A673 (cell line): ENCODE results near the gene BCL3.
"Not testable (repeated sequence)": the region's sequence is repeated elsewhere in the genome, so short reads cannot be mapped to it uniquely, and the experiment has no call there.

ENCODE experiments used
- EZH2 ChIP-seq: fragments of 200-600 bp; sonication (generic); IDR thresholded peaks from 2 replicates; pipeline ENCODE4 v1.6.1; 2017; ENCODE audit warnings: borderline replicate concordance, low read depth, mild to moderate bottlenecking, mixed read lengths, antibody characterized with exemption, low read length; ENCODE audit not compliant: poor library complexity, severe bottlenecking
- TF ChIP-seq, protein P1 (sequence below): fragments of 300-800, 200-600 bp; sonication (generic); conservative IDR thresholded peaks from 2 replicates; pipeline ENCODE4 v1.5.1; 2017; ENCODE audit warnings: low read depth, mild to moderate bottlenecking, antibody characterized with exemption, low read length, moderate library complexity, mixed read lengths

DNA sequence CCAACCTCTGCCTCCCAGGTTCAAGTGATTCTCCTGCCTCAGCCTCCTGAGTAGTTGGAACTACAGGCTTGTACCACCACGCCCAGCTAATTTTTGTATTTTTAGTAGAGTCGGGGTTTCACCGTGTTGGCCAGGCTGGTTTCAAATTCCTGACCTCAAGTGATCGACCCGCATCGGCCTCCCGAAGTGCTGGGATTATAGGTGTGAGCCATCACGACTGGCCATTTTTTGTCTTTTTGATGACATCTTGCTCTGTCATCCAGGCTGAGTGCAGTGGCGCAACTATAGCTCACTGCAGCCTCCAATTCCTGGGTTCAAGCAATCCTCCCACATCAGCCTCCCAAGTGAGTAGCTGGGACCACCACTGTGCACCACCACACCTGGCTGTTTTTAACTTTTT, 28.1 kb upstream of the BCL3 start:
- TF ChIP-seq, protein P1, sequence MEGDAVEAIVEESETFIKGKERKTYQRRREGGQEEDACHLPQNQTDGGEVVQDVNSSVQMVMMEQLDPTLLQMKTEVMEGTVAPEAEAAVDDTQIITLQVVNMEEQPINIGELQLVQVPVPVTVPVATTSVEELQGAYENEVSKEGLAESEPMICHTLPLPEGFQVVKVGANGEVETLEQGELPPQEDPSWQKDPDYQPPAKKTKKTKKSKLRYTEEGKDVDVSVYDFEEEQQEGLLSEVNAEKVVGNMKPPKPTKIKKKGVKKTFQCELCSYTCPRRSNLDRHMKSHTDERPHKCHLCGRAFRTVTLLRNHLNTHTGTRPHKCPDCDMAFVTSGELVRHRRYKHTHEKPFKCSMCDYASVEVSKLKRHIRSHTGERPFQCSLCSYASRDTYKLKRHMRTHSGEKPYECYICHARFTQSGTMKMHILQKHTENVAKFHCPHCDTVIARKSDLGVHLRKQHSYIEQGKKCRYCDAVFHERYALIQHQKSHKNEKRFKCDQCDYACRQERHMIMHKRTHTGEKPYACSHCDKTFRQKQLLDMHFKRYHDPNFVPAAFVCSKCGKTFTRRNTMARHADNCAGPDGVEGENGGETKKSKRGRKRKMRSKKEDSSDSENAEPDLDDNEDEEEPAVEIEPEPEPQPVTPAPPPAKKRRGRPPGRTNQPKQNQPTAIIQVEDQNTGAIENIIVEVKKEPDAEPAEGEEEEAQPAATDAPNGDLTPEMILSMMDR: not testable (repeated sequence)
- TF ChIP-seq EZH2: not testable (repeated sequence)
